ENCODE results near the gene CC2D1A.
"Not testable (repeated sequence)": the region's sequence is repeated elsewhere in the genome, so short reads cannot be mapped to it uniquely, and the experiment has no call there.

Gene CC2D1A

DNA sequence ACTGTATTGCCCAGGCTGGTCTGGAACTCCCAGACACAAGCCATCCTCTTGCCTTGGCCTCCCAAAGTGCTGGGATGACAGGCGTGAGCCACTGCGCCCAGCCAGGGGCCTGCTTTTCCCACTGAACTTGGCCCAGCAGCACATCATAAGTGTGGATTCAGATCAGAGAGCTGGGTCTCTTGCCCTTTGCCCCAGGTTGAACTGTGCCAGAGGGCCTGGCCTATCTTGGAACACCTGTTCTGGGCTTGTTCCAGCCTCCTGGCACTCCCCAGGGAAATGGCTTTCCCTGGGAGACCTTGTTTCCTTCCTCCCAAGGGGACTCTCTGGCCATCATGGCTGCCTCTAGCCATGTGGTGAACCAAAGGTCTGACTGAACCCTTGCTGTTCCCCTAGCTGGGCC lies 3.4 kb downstream of the CC2D1A start:
- DNase-seq, result no peak

DNA sequence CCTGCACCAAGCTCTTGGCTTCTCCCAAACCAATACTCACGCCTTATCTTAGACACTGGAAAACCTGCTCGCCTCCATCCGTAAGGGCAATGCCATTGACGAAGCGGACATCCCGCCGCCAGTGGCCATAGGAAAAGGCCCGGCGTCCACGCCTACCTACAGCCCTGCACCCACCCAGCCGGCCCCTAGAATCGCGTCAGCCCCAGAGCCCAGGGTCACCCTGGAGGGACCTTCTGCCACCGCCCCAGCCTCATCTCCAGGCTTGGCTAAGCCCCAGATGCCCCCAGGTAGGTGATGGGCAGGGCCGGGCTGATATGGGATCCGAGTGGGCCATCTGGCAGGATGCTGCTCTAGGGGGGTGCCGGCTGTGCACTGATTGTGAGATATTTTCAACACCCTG lies 7.4 kb downstream of the CC2D1A start:
- no peak for DNase-seq

DNA sequence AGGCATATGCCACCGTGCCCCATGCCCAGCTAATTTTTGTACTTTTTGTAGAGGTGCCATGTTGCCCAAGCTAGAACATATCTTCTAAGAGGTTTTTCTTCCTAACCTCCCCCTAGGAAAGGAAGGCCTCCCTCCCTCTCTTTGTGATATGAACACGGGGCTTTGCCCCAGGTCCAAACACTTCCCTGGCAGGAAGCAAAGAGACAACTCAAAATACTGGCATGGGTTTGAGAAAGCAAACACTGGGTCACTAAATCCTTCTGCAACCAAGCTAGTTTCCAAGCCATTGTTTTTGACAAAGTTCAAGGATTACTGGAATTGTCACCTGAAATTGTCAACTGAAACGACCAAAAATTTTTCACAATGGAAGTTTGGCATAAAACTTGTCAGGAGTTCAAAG lies 8.8 kb downstream of the CC2D1A start:
- no peak for DNase-seq

DNA sequence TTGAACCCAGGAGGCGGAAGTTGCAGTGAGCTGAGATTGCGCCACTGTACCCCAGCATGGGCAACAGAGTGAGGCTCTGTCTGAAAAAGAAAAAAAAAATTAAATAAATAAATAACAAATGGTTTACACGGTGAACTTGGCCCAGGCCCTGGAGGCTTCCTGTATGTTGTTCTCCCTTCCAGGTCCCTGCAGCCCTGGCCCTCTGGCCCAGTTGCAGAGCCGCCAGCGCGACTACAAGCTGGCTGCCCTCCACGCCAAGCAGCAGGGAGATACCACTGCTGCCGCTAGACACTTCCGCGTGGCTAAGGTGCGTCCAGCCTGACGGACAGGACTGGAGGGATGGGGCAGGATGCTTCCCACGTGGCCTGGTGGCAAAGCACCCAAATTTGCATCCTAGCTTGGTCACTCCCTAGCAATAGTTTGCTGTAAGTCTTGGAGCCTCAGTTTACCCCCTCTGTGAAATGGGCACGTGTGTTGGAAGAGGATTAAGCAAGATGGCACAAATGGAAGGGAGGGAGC lies 11.9 kb downstream of the CC2D1A start:
- no peak for DNase-seq

DNA sequence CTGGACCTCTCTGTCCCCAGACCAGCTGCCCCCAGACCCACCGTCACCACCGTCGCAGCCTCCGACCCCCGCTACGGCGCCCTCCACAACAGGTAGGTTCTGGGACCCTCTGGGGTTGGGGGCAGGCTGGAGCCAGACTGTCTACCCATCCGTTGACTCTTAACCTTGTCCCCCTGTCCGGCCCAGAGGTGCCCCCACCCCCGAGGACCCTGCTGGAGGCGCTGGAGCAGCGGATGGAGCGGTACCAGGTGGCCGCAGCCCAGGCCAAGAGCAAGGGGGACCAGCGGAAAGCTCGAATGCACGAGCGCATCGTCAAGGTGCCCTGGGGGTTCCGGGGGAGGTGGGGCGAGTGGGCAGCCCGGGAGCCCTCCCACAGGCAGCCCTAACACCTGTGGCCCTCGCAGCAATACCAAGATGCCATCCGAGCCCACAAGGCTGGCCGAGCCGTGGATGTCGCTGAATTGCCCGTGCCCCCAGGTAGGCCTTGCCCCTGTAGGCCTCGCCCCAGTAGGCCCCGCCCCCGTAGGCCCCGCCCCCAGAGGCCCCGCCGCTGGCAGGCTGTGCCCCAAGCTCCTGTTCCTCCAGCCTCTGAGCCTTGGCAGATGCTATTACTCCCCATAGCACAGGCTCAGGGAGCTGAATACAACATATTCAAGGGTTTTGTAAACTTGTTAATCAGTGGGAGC lies 12.9 kb downstream of the CC2D1A start:
- DNase-seq, result no peak

DNA sequence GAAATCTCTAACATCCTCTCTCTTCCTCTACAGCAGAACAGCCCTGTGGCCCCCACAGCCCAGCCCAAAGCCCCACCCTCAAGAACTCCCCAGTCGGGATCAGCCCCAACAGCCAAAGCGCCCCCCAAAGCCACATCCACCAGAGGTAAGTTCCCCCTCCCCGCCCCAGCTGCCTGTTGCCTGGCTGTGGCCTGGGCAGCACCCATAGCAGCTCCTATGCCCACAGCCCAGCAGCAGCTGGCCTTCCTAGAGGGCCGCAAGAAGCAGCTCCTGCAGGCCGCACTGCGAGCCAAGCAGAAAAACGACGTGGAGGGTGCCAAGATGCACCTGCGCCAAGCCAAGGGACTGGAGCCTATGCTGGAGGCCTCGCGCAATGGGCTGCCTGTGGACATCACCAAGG lies 14.5 kb downstream of the CC2D1A start:
- DNase-seq, result no peak

DNA sequence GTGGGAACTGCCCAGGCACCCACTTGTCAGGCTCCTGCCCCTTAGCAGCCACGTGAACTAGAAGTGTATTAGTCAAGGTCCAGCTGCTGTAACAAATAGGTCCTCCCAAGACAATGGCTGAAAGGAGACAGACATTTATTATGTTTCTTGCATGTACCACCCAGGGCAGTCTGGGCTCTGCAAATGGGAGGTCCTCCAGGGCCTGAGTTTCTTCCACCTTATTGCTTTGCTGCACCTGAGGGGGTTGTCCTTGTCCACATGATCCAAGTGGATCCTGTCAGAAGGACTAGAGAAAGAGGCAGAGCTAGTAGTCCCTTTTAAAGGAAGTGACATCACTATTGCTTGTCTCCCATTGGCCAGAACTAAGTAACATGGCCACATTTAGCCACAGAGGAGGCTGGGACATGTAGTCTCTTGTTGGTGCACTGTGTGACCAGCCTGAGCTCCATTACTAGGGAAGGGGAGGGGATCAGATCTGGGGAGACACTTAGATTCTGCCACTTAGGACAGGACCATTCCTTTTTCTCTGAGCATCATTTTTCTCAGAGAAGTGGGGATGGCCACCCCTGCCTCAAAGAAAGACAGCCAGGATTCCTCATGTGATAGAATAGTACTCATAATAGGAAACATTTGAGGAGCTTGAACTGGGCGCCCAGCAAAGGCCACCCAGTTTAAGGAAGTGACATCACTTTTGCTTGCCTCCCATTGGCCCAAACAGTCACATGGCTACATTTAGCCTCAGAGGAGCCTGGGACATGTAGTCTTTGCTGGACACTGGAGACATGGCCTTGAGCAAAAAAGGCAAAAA lies 15.1 kb downstream of the CC2D1A start:
- DNase-seq, result peak; percentile 56

DNA sequence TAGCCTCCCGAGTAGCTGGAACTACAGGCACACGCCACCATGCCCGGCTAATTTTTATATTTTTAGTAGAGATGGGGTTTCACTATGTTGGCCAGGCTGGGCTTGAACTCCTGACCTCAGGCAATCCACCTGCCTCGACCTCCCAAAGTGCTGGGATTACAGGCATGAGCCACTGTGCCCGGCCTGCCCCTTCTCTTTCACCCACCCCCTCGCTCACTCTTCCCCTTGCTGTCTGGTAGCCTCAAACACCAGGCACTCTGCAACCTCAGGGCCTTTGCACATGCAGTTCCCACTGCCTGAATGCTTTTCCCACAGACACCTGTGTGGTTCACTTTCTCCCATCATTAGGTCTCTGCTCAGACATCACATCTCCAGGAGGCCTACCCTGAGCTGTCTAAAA lies 16.1 kb downstream of the CC2D1A start:
- not testable (repeated sequence) for DNase-seq

DNA sequence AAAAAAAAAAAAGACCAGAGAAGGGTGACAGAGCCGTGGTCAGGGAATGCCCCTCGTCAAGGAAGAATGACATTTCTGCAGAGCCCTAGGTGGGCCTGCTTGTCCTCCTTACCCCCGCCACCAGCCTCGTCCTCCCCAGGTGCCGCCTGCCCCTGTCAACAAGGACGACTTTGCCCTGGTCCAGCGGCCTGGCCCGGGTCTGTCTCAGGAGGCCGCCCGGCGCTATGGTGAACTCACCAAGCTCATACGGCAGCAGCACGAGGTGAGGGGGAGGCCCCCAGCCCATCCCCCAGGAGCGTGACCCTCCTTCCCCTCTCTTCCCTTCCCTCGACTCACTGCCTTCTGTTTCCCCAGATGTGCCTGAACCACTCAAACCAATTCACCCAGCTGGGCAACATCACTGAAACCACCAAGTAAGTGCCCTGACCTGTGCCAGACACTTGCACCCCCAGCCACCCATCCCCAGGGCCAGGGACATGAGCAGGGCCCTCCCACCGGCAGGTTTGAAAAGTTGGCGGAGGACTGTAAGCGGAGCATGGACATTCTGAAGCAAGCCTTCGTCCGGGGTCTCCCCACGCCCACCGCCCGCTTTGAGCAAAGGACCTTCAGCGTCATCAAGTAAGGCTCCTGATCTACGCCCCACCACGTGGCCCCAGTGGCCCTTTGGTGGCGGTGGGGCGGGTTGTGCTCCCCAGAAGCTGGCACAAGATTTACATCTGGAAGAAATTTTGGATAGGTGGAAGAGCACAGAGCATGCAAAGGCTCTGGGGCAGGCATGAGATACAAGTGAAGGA lies 17.4 kb downstream of the CC2D1A start:
- no peak for DNase-seq

DNA sequence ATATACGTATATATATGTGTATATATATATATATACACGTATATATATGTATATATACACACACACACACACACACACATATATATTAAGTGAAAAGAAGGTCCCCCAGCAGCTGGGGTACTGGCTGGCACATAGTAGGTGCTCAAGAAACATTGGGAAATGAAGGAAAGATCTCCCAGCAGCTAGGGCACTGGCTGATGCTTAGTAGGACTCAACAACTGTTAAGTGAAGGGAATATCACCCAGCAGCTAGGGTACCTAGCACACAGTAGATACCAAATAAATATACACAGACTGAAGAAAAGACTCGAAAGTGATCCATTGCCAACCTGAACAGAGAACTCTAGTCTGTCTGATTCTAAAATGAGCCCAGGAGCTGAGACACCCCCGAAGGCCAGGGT lies 20.0 kb downstream of the CC2D1A start:
- DNase-seq, result no peak

DNA sequence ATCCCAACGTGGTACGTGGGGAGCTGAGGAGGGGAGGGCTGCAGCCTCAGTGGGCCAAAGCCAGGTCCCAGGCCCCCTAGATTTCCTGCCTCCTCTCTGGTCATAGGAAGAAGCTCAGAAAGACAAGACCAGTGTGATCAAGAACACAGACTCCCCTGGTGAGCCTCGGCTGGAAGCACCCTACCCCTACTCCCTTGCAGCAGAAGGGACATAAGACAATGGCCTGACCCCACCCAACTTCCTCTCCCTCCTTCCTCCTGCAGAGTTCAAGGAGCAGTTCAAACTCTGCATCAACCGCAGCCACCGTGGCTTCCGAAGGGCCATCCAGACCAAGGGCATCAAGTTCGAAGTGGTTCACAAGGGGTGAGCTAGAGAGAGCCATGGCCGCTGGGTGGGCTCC lies 20.7 kb downstream of the CC2D1A start:
- DNase-seq, result no peak

DNA sequence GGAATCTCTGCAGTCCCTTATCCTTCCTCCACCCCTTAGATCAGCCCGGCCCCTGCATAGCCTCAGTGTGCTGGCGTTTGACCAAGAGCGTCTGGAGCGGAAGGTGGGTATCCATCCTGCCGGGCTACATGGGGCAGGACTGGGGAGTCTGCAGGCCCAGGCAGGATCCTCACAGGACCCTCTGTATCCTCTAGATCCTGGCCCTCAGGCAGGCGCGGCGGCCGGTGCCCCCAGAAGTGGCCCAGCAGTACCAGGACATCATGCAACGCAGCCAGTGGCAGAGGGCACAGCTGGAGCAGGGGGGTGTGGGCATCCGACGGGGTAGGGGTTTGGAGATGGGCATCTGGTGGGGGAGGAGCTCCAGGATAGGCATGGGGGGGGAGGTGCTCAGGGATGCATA lies 23.3 kb downstream of the CC2D1A start:
- DNase-seq, result peak; percentile 37

DNA sequence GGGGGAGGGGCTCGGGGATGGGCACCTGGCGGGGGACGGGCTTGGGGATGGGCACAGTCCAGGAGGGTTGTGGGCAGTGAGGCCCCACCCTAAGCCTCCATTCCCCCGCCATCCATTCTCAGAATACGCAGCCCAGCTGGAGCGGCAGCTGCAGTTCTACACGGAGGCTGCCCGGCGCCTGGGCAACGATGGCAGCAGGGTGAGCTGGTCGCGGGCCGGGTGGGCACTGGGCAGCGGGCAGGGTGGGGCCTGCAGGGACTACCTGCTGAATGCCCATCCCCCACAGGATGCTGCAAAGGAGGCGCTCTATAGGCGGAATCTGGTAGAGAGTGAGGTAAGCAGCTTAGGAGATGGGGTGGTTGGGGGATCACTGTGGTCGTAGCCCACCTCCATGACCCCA lies 24.0 kb downstream of the CC2D1A start:
- no peak for DNase-seq

DNA sequence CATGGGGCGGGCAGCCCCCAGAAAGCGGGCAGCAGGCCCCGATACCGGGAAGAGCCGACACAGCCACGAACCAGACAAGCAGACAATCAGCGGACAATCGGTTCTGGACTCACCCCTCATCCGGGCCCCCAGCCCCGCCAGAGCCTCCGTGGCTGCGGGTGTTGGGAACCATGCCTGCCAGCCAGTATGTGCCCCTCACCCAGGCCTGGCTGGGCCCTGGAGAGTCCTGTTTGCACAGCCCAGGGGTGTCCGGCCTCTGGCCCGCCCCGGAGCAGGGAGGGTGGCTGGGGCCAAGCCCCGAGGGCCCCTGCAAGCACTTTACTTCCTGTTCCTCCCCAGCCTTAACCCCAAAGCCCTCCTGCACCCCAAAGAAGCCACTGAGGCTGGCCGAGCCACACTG lies 24.4 kb downstream of the CC2D1A start:
- DNase-seq, result no peak

DNA sequence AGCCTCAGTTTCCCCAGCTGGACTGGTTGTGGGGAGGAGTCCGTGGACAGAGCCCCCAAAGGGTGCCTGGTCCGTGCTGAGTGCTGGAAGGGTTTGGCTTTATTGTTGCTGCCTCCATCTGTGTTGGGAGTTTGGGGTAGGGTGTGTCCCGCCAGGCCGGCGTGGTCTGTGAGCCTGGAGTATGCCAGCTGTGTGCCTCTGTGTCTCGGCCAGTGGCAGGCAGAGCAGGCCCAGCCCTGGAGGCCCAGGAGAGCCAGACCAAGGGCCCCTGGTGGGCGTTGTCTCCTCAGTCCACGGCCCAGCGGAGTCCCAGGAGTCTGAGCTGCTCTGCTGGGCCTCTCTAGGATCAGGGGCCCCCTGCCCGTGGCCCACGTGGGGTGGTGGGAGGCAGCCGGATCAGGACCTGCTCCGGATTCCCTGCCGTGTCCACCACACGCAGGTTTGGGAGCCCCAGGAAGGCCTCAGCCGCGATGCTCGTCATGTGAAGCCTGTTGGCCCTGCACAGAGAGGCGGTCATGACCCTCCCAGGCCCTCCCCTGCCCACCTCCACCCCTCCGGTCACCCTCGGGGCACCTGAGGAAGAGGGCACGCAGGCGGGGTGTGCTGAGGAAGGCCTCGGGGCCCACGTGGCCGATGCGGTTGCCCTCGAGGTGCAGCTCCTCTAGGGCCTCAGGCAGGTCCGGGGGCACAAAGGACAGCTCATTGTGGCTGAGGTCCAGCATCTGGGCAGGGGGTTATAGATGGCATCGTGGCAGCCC lies 25.6 kb downstream of the CC2D1A start:
- DNase-seq, result no peak

DNA sequence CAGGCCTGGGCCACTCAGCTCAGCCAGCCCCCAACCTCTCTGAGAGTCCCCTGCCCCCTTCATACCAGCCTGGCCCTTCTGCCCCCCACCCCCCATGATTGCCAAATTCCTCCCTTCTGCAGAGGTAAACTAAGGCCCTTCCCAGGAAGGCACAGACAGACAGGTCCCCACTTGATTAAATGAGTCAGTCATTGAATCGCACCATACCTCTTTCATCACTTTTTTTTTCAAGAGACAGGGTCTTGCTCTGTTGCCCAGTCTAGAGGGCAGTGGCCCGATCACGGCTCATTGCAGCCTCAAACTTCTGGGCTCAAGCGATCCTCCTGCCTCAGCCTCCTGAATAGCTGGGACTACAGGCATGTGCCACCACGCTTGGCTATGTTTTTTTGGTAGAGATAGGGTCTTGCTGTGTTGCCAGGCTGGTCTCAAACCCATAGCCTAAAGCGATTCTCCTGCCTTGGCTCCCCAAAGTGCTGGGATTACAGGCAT lies 26.2 kb downstream of the CC2D1A start:
- no peak for DNase-seq

DNA sequence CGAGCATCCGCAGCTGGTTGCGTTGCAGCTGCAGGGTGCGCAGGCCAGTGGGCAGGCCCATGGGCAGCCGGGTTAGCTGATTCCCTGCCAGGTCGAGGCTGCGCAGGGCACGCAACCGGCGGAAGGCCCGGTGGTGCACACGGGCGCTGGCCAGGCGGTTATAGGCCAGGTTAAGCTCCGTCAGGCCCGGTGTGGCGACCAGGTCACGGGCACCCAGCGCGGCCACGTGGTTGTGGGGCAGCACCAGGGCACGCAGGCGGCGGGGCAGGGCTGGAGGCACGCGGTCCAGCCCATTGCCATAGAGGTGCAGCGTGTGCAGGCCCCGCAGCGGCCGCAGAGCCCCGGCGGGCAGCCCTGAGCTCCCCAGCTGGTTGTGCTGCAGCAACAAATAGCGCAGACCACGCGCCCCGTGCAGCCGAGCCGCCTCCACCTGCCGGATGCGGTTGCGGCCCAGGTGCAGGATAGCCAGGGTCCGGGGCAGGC lies 27.0 kb downstream of the CC2D1A start:
- DNase-seq, result peak; percentile 24

DNA sequence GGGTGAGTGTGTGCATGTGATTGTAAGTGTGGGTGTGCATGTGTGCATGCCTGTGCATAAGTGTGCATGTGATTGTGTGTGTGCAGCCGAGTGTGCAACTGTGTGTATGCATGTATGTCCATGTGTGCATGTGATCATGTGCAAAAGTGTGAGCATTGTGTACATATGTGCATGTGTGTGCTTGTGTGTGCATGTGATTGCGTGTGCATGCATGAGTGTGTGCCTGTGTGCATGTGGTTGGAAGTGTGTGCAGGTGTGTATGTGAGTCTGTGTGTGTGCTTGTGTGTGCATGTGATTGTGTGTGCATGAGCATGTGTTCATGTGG lies 28.7 kb downstream of the CC2D1A start:
- no peak for DNase-seq

DNA sequence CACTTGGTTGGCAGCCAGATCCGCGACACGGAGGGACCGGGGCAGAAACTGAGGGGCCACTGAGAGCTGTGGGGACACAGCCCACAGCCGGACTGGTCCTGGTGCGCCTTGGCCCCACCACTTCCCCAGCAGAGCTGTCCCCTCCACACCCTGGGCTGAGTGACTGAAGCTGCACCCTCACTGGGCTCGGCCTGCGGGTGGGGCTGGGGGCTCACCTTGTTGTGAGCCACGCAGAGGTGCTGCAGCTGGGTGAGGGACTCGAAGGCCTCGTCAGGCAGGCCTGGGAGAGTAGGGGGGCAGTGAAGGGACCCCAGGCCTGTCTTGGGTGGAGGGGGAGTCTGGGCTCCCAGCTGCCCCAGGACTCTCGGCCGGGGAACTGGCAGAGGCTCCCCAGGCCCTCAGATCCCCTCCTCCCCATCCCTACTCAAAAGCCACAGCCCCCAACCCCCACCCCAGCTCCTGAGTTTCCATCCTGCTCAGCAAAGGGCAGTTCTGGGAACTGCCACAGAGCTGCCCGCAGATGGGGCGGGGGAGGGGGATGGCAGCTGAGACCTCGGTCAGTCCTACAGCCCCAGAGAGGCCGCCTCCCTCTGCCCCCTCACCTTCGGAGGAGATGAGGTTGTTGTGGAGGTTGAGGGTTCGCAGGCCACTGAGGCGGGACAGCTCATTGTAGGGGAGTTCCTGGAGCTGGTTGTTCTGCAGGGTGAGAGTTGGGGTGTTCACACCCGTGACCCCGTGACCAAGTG lies 29.9 kb downstream of the CC2D1A start:
- DNase-seq, result no peak

DNA sequence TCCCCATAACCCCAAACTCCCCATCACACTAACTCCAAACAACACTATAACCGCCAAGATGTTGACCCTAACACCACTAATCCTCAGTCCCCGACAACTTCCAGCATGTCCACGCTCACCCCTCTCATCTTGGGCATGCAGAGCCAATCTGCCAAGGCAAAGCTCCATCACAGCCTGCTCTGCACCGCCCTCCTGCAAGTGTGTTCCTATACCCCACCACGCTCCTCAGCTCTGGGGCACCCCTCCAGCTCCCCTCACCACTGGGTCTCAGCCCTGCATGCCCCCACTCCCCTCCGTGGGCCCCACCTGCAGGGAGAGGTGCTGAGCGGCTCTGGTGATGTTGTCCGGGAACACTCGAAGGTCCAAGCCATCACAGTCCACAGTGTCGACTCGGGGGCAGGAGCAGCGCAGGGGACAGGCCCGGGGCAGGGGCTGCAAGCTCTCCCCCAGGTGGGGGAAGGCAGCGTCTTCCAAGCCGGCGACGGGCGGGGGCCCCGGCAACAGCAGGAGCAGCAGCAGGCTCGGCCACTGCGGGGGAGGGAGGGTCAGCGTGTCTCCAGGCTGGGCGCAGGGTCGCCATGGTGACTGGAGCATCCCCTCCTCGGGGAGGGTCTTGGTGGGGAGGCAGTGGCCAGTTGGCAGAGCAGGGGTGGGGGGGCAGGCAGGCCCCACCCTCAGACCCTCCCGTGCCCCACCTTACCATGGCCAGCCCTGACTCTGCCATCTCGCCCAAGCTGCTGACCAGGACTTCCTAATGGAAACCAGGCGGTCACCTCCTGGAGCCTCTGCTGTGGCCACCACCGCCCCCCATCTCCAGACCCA lies 31.7 kb downstream of the CC2D1A start:
- DNase-seq, result peak; percentile 28

Data from NCI-H69 (cell line).